Measurements from ENCODE around the gene MARCKSL1.

- TF ChIP-seq POLR2A (IDR thresholded peaks at IDR 0.05) (no peak), POLR2AphosphoS5 (IDR thresholded peaks at IDR 0.05) (peak in 2 of 3 donors; percentile 38 to 65)
- TF ChIP-seq, protein P1, sequence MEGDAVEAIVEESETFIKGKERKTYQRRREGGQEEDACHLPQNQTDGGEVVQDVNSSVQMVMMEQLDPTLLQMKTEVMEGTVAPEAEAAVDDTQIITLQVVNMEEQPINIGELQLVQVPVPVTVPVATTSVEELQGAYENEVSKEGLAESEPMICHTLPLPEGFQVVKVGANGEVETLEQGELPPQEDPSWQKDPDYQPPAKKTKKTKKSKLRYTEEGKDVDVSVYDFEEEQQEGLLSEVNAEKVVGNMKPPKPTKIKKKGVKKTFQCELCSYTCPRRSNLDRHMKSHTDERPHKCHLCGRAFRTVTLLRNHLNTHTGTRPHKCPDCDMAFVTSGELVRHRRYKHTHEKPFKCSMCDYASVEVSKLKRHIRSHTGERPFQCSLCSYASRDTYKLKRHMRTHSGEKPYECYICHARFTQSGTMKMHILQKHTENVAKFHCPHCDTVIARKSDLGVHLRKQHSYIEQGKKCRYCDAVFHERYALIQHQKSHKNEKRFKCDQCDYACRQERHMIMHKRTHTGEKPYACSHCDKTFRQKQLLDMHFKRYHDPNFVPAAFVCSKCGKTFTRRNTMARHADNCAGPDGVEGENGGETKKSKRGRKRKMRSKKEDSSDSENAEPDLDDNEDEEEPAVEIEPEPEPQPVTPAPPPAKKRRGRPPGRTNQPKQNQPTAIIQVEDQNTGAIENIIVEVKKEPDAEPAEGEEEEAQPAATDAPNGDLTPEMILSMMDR (IDR thresholded peaks at IDR 0.05 in 8 of 11, conservative IDR thresholded peaks at IDR 0.05 in 3 of 11), result no peak
These were observed 27.7 kb upstream of the MARCKSL1 start for GRCh38 chr1:32363713-32364112.
